Parathyroid adenoma (tissue), 2 donors: ENCODE measurements around the gene NRAS.
"Not testable (repeated sequence)": the region's sequence is repeated elsewhere in the genome, so short reads cannot be mapped to it uniquely, and the experiment has no call there.

ENCODE experiments used
- H2AFZ ChIP-seq: fragments of 300-600 bp; sonication (generic); one replicate; pipeline ENCODE4 v1.7.0; 2017; ENCODE audit warnings: antibody characterized with exemption, mild to moderate bottlenecking
- H3K27ac ChIP-seq: fragments of 300-600 bp; sonication (generic); one replicate; pipeline ENCODE4 v1.7.0; 2017
- H3K27me3 ChIP-seq: fragments of 300-600 bp; sonication (generic); one replicate; pipeline ENCODE4 v1.7.0; 2017; ENCODE audit warnings: low read length; ENCODE audit not compliant: control insufficient read depth, insufficient read depth
- H3K36me3 ChIP-seq: fragments of 300-600 bp; sonication (generic); one replicate; pipeline ENCODE4 v1.7.0; 2017; ENCODE audit warnings: low read length; ENCODE audit not compliant: control insufficient read depth, insufficient read depth
- H3K4me1 ChIP-seq: fragments of 300-600 bp; sonication (generic); one replicate; pipeline ENCODE4 v1.7.0; 2017; ENCODE audit warnings: control low read depth
- H3K4me2 ChIP-seq: fragments of 300-600 bp; sonication (generic); one replicate; pipeline ENCODE4 v1.7.0; 2017; ENCODE audit warnings: low read length
- H3K4me3 ChIP-seq: fragments of 300-600 bp; sonication (generic); one replicate; pipeline ENCODE4 v1.7.0; 2017; ENCODE audit warnings: low read depth, low read length
- H3K79me2 ChIP-seq: fragments of 300-600 bp; sonication (generic); one replicate; pipeline ENCODE4 v1.7.0; 2017; ENCODE audit warnings: control low read depth
- H3K9ac ChIP-seq: fragments of 300-600 bp; sonication (generic); one replicate; pipeline ENCODE4 v1.7.0; 2017; ENCODE audit warnings: mild to moderate bottlenecking
- H3K9me3 ChIP-seq: fragments of 300-600 bp; sonication (generic); one replicate; pipeline ENCODE4 v1.7.0; 2017; ENCODE audit warnings: low read length; ENCODE audit not compliant: control insufficient read depth
- TF ChIP-seq, protein P1 (sequence below): fragments of 300-600 bp; sonication (generic); IDR thresholded peaks from one replicate; pipeline ENCODE4 v1.7.0; 2017; ENCODE audit warnings: antibody characterized with exemption, mild to moderate bottlenecking
- donor health status: primary hyperparathyroidism.

The NRAS gene

GRCh38 chr1:114756949-114757454 is 40.4 kb upstream of the NRAS start:
- Histone ChIP-seq H3K27ac (peak overlapping the region; percentile 98), H3K36me3 (no peaks in the 10 kb centered on the region), H3K4me3 (peak overlapping the region; percentile 100), H2AFZ (peak overlapping the region; percentile 80), H3K9ac (no peak overlapping the region), H3K9me3 (peaks cover 4% of the 10 kb centered on the region), H3K4me2 (peak overlapping the region; percentile 91), H3K4me1 (peaks cover 10% of the 10 kb centered on the region), H3K79me2 (peaks cover 35% of the 10 kb centered on the region), H3K27me3 (no peaks in the 10 kb centered on the region)
- TF ChIP-seq, protein P1, sequence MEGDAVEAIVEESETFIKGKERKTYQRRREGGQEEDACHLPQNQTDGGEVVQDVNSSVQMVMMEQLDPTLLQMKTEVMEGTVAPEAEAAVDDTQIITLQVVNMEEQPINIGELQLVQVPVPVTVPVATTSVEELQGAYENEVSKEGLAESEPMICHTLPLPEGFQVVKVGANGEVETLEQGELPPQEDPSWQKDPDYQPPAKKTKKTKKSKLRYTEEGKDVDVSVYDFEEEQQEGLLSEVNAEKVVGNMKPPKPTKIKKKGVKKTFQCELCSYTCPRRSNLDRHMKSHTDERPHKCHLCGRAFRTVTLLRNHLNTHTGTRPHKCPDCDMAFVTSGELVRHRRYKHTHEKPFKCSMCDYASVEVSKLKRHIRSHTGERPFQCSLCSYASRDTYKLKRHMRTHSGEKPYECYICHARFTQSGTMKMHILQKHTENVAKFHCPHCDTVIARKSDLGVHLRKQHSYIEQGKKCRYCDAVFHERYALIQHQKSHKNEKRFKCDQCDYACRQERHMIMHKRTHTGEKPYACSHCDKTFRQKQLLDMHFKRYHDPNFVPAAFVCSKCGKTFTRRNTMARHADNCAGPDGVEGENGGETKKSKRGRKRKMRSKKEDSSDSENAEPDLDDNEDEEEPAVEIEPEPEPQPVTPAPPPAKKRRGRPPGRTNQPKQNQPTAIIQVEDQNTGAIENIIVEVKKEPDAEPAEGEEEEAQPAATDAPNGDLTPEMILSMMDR, result no peak

DNA sequence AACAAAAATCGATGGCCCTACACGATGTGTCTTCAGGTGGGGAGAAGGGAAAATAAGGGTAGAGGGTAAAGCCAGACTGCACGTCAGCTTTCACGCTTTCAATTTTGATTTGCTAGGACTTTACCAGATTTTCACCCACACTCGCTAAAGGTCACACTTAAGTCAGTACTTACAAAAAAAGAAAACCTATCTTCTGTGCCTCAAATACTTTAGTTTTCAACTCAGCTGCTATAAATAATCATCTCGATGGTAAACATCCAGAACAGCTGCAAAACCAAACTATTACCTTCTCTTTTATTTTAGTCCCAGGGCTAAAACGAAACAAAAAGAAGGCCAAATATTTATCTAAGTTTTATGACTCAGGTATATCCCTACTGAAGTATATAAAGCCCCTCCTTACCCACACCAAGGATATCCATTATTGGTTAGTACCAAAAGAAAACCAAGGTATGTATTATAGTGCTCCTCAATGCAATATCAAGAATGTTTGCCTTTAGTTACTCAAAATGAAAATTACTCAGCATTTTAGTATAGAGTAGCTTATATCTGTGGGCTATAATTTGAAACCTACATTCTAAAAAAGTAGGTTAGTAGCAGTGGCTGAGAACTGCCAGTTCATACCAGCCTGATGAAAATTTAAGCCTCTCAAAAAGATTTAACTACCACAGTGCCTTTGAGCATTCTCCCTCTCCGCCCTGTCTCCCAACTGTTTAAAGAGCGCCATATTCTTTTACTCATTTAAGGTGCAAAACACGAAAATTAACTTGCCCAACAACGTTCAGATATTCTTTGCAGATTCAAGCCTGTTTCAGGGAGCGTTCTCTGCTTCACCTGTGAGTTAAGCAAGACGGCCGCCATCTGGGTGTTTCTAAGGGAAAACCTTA is 39.7 kb upstream of the NRAS start:
- Histone ChIP-seq H3K27me3 (no peaks in the 10 kb centered on the region), H3K9me3 (peaks cover 4% of the 10 kb centered on the region), H3K79me2 (peaks cover 41% of the 10 kb centered on the region), H3K4me3 (peak overlapping the region; percentile 100), H3K4me1 (peaks cover 10% of the 10 kb centered on the region), H3K9ac (no peak overlapping the region), H2AFZ (no peak overlapping the region), H3K4me2 (peak overlapping the region; percentile 91), H3K36me3 (no peaks in the 10 kb centered on the region), H3K27ac (peak overlapping the region; percentile 98)
- TF ChIP-seq, protein P1, result no peak

DNA sequence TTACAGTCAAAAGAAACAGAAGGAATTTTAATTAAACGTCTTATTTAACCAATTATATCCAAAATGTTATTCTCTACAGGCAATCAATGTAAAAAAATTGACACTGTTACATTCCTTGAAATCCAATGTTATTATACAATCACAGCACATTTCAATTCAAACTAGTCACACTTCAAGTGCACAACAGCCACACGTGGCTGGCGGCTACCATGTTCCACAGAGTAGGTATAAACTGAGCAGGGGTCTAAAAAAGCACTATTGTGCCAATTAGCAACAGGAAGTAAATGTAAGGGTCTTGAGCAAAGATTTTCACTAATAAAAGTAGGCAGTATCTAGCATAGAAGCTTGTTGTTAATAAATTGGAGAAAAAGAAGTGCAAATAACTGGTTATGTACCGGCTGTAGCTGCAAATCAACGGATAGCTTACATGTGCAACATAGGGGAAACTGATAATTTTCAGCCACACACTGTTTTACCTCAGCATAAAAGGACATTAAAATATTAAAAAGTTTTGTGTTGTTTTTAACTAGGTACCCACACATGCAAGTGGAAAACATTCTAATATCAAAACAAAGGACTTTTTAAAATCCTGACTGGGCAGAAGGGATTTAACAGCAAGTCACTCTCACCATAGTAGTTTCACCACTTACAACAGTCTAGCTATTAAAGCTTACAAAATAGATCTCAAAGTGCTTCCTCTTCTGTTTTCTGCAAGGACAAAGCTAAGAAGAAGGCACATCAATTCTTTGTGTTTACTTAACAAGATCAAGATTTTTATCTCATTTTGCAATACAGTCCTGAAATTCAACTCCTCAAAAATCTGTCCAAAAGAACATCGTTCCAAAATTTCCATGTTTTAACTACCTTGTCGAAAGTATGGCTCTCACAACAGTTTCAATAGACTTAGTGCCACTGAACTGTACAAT is 38.7 kb upstream of the NRAS start:
- H3K79me2 ChIP-seq, result peaks cover 45% of the 10 kb centered on the region
- peaks cover 4% of the 10 kb centered on the region for H3K9me3 ChIP-seq
- peak overlapping the region; percentile 91 for H3K4me2 ChIP-seq
- H3K36me3 ChIP-seq, result no peaks in the 10 kb centered on the region
- no peak overlapping the region for H2AFZ ChIP-seq
- H3K27ac ChIP-seq, result no peak overlapping the region
- TF ChIP-seq, protein P1, result no peak
- H3K4me3 ChIP-seq, result peak overlapping the region; percentile 100
- H3K4me1 ChIP-seq, result peaks cover 11% of the 10 kb centered on the region
- H3K9ac ChIP-seq, result no peak overlapping the region
- H3K27me3 ChIP-seq, result no peaks in the 10 kb centered on the region

- H3K9me3 ChIP-seq, H3K27me3 ChIP-seq, H3K4me2 ChIP-seq, H3K4me3 ChIP-seq, H3K9ac ChIP-seq, H2AFZ ChIP-seq, H3K27ac ChIP-seq, H3K36me3 ChIP-seq: not testable (repeated sequence)
- peaks cover 51% of the 10 kb centered on the region for H3K79me2 ChIP-seq
- H3K4me1 ChIP-seq, result peaks cover 15% of the 10 kb centered on the region
Observed at GRCh38 chr1:114753702-114754101, 37.1 kb upstream of the NRAS start.

DNA sequence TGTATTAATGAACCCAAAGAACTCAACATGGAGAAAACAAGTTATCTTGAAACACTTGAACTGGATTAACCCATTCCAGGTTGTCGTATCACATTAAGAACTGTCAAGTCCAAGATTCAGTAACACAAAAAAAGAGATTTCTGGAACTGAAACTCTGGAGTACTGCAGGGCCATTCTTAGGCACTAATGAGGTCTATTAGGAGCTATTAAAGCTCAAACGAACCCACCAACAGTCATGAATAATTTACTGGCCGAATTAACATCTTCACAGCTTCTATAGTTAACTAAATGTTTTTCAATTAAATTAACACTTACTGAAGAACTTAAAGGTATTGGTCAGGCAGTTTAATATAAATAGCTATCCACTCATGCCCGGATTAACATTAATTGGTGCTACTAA is 36.6 kb upstream of the NRAS start:
- H3K27ac ChIP-seq, result no peak overlapping the region
- H3K4me2 ChIP-seq, result no peak overlapping the region
- H3K36me3 ChIP-seq, result no peaks in the 10 kb centered on the region
- H3K9ac ChIP-seq, result no peak overlapping the region
- H3K4me1 ChIP-seq, result peaks cover 15% of the 10 kb centered on the region
- H3K27me3 ChIP-seq, result no peaks in the 10 kb centered on the region
- TF ChIP-seq, protein P1, result no peak
- peaks cover 57% of the 10 kb centered on the region for H3K79me2 ChIP-seq
- H3K4me3 ChIP-seq, result no peak overlapping the region
- H3K9me3 ChIP-seq, result no peaks in the 10 kb centered on the region
- H2AFZ ChIP-seq, result no peak overlapping the region
